Measurements from ENCODE around the gene TPRX1. TPM values are rescaled to one million over a fixed set of nuclear protein-coding genes. Genes with fewer than 3 reads are reported as not detected.

Gene TPRX1
- total and polyA plus RNA-seq, 3 donors from 2014 or later: 0.55 to 1.2 (median 0.62) TPM

DNA sequence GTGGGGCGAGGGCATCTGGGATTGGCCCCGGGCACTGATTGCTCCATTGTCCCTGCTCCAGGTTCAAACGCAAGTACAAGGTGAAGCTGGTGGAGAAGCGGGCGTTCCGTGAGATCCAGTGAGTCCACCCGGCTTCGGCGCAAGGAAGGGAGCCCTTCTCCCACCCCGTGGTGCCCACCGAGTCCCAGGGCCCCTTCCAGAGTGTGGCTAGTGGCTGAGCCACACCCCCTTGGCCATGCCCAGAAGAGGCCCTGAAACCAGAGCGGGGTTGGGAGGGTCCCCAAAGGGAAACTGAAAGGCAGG, 47.8 kb downstream of the TPRX1 start:
- no peak overlapping the region for H3K27ac ChIP-seq
- 93% methylated on average over 12 of the region's 12 CpGs; no CpG with 5 or more reads in 1 of the 2 donors for WGBS, 2 donors
- H3K4me1 ChIP-seq: no peaks in the 10 kb centered on the region
- no peaks in the 10 kb centered on the region for H3K36me3 ChIP-seq (ENCODE audit: low read depth, missing control alignments)
- TF ChIP-seq POLR2A (IDR thresholded peaks at IDR 0.05) (no peak), CTCF (IDR thresholded peaks at IDR 0.05) (no peak)
- intact Hi-C loops (cut with DNase I; ENCODE audit: low total_unique reads): no loop called here
- H3K4me3 ChIP-seq: no peak overlapping the region
- no peak for DNase-seq
- H3K9me3 ChIP-seq: no peaks in the 10 kb centered on the region
- no peaks in the 10 kb centered on the region for H3K27me3 ChIP-seq

GRCh38 chr19:47755762-47756626, 48.4 kb downstream of the TPRX1 start:
- no peaks in the 10 kb centered on the region for H3K27me3 ChIP-seq
- no peak overlapping the region for H3K27ac ChIP-seq
- H3K9me3 ChIP-seq: no peaks in the 10 kb centered on the region
- TF ChIP-seq CTCF (IDR thresholded peaks at IDR 0.05) (no peak), POLR2A (IDR thresholded peaks at IDR 0.05) (no peak)
- H3K4me1 ChIP-seq: no peaks in the 10 kb centered on the region
- H3K4me3 ChIP-seq: no peak overlapping the region
- H3K36me3 ChIP-seq (ENCODE audit: low read depth, missing control alignments): no peaks in the 10 kb centered on the region
- no peak for DNase-seq
- intact Hi-C loops (cut with DNase I; ENCODE audit: low total_unique reads): no loop called here
- WGBS, 2 donors: 90 to 98% methylated on average over 7 to 28 of the region's 28 CpGs

GRCh38 chr19:47755065-47755761, 49.1 kb downstream of the TPRX1 start:
- WGBS, 2 donors: 87% methylated on average over 22 to 26 of the region's 36 CpGs
- H3K4me1 ChIP-seq: no peaks in the 10 kb centered on the region
- no peak for DNase-seq
- no peaks in the 10 kb centered on the region for H3K27me3 ChIP-seq
- intact Hi-C loops (cut with DNase I; ENCODE audit: low total_unique reads): no loop called here
- TF ChIP-seq POLR2A (IDR thresholded peaks at IDR 0.05) (no peak), CTCF (IDR thresholded peaks at IDR 0.05) (no peak)
- H3K36me3 ChIP-seq (ENCODE audit: low read depth, missing control alignments): no peaks in the 10 kb centered on the region
- no peak overlapping the region for H3K4me3 ChIP-seq
- no peak overlapping the region for H3K27ac ChIP-seq
- no peaks in the 10 kb centered on the region for H3K9me3 ChIP-seq

DNA sequence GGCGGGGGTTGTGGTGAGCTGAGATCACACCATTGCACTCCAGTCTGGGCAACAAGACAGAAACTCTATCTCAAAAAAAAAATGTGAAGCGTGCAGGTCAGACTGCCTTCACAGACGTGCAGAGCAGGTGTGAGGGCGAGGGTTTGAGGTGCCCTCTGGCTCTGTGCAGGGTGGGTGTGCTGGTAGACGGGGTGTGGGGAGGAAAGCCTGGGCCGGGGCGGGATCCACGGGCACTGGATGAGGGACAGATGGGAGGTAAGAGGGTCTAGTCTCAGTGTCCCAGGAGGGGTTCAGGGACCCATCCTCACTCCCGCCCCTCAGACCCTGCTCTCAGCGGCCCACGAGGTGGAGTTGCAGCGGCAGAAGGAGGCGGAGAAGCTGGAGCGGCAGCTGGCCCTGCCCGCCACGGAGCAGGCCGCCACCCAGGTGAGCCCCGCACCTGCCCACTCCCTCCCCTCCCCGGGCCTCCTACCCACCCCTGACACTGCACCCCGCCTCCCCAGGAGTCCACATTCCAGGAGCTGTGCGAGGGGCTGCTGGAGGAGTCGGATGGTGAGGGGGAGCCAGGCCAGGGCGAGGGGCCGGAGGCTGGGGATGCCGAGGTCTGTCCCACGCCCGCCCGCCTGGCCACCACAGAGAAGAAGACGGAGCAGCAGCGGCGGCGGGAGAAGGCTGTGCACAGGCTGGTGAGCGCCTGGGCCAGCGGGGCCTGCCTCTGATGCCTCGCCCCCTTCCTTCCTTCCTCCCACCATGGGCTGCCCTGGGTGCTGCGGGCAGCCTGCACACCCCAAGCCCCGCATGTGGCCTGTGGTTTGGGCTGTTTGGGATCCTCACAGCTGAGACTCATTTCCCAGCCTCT, 49.9 kb downstream of the TPRX1 start:
- Histone ChIP-seq H3K36me3 (ENCODE audit: low read depth, missing control alignments) (no peaks in the 10 kb centered on the region), H3K4me1 (no peaks in the 10 kb centered on the region), H3K27ac (no peak overlapping the region), H3K27me3 (no peaks in the 10 kb centered on the region), H3K9me3 (no peaks in the 10 kb centered on the region), H3K4me3 (no peak overlapping the region)
- no peak for DNase-seq
- TF ChIP-seq CTCF (IDR thresholded peaks at IDR 0.05) (no peak), POLR2A (IDR thresholded peaks at IDR 0.05) (no peak)
- intact Hi-C loops (cut with DNase I; ENCODE audit: low total_unique reads): no loop called here
- 90 to 91% methylated on average over 16 to 36 of the region's 37 CpGs for WGBS, 2 donors

Measured in testis (tissue), 3 donors.